ENCODE results near the gene CCDC3. TPM values are rescaled to one million over a fixed set of nuclear protein-coding genes. Genes with fewer than 3 reads are reported as not detected.

Gene CCDC3
- total RNA-seq, 2 donors from 2014 or later, result 1.4 to 2.1 TPM

DNA sequence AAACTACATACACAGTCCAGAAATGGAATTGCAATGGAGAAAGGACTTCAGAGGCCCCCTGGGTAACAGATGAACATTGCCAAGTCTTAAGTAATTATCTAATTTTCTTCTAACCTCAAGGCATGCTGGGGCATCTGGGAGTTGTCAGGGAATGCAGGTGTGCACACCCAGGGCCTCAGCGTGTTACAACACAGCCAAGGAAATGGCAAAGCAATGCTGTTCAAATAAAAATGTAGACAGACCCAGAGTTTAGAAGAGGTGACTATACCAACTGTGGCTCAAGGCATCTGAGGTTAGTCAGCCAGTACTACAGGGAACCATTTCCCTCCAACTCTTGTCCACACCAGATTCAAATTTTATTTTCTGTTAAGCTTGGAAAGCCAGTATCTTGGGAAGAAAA, 73.6 kb downstream of the CCDC3 start:
- H3K27ac ChIP-seq, result no peak overlapping the region
- H3K9ac ChIP-seq (ENCODE audit: low read depth in 2 of 2, low read length in 2 of 2), result no peak overlapping the region
- DNase-seq, result no peak
- TF ChIP-seq, protein P1, sequence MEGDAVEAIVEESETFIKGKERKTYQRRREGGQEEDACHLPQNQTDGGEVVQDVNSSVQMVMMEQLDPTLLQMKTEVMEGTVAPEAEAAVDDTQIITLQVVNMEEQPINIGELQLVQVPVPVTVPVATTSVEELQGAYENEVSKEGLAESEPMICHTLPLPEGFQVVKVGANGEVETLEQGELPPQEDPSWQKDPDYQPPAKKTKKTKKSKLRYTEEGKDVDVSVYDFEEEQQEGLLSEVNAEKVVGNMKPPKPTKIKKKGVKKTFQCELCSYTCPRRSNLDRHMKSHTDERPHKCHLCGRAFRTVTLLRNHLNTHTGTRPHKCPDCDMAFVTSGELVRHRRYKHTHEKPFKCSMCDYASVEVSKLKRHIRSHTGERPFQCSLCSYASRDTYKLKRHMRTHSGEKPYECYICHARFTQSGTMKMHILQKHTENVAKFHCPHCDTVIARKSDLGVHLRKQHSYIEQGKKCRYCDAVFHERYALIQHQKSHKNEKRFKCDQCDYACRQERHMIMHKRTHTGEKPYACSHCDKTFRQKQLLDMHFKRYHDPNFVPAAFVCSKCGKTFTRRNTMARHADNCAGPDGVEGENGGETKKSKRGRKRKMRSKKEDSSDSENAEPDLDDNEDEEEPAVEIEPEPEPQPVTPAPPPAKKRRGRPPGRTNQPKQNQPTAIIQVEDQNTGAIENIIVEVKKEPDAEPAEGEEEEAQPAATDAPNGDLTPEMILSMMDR (IDR thresholded peaks at IDR 0.05), result no peak
- H3K4me1 ChIP-seq, result no peaks in the 10 kb centered on the region
- no peak overlapping the region for H3K4me3 ChIP-seq
- H3K9me3 ChIP-seq, result no peaks in the 10 kb centered on the region
- intact Hi-C loops (cut with DNase I), result no loop called here
- no peaks in the 10 kb centered on the region for H3K27me3 ChIP-seq
- no peaks in the 10 kb centered on the region for H3K36me3 ChIP-seq

DNA sequence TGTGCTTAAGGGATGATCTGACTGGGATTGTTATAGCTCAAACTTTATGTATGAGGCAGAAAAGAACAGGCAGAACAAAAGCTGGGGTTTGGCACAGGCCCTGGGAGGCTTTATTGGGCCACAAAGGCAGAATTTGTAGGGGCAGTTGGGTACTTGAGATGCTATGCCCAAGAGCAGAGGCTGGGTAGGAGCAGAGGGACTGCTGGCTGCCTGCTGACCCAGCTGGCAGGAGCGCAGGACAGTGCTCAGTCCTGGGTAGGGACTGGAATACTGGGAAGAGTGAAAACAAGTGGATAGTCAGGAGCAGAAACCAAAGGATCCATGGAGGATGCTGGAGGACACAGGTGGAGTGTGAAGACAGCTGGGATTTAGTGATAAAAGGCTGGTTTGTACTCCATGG, 75.7 kb downstream of the CCDC3 start:
- Histone ChIP-seq H3K9me3 (no peaks in the 10 kb centered on the region), H3K27ac (no peak overlapping the region), H3K4me1 (no peaks in the 10 kb centered on the region), H3K36me3 (no peaks in the 10 kb centered on the region), H3K27me3 (no peaks in the 10 kb centered on the region), H3K9ac (ENCODE audit: low read depth in 2 of 2, low read length in 2 of 2) (no peak overlapping the region), H3K4me3 (no peak overlapping the region)
- intact Hi-C loops (cut with DNase I), result no loop called here
- TF ChIP-seq, protein P1 (IDR thresholded peaks at IDR 0.05), result no peak
- no peak for DNase-seq

DNA sequence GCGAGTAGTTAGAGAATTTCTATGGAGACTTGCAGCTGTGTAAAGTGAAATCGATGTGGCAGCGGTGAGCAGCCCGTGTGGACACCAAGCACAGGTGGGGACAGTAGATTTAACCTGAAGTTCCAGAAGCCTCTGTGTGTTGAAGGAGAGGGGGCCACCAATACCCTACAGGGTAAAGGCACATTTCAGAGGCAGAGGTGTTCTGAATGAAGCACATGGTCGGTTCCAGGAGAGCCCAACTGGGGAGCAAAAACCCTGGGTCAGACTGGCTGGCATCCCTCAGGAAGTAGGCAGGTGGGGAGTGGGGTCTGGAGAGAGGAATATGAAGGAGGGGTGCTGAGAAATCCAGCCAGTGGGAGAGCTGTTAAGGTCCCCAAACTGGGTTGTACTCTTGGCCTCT, 76.6 kb downstream of the CCDC3 start:
- Histone ChIP-seq H3K4me1 (no peaks in the 10 kb centered on the region), H3K27me3 (no peaks in the 10 kb centered on the region), H3K4me3 (no peak overlapping the region), H3K27ac (no peak overlapping the region), H3K9ac (ENCODE audit: low read depth in 2 of 2, low read length in 2 of 2) (no peak overlapping the region), H3K9me3 (no peaks in the 10 kb centered on the region), H3K36me3 (no peaks in the 10 kb centered on the region)
- intact Hi-C loops (cut with DNase I), result no loop called here
- no peak for DNase-seq
- TF ChIP-seq, protein P1 (IDR thresholded peaks at IDR 0.05), result no peak

DNA sequence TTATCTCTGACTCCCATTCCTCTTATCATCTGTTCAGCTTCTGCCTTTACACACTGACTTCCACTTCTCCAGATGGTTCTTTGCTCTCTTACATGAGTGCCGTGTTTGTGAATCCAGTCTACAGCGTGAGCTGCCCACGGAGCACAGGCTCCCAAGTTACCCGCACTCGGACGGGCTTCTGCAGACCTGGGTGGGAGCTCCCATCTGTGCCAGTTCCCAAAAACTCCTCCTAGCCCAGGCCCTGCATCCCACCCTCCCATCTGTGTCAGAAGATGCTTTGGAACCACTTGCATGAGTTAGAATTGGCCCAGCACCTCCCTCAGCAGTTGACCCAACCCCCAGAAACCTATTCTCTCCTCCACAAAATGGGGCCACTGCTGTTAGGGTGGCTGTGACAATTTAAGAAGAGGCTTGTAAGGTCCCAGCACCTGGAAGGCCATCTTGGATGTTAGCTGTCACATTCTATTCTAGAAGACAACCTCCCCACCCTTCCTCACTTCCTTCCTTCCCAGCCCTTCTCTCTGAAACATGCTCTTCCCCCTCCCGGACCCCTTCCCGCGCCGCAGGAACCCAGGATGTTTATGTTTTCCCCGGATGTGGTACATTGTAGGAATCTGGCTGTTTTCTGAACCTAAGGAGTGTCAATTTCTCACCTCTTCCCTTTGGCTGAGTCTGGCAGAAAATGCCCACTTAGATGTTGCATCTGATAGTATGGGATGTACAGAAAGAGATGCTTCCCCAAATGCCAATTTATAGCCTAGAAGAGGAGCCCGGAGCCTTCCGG, 79.2 kb downstream of the CCDC3 start:
- no peak for DNase-seq
- H3K9ac ChIP-seq (ENCODE audit: low read depth in 2 of 2, low read length in 2 of 2), result no peak overlapping the region
- H3K4me3 ChIP-seq, result no peak overlapping the region
- no peaks in the 10 kb centered on the region for H3K4me1 ChIP-seq
- TF ChIP-seq, protein P1 (IDR thresholded peaks at IDR 0.05), result no peak
- H3K27ac ChIP-seq, result no peak overlapping the region
- intact Hi-C loops (cut with DNase I), result no loop called here
- H3K27me3 ChIP-seq, result no peaks in the 10 kb centered on the region
- H3K36me3 ChIP-seq, result no peaks in the 10 kb centered on the region
- H3K9me3 ChIP-seq, result no peaks in the 10 kb centered on the region

DNA sequence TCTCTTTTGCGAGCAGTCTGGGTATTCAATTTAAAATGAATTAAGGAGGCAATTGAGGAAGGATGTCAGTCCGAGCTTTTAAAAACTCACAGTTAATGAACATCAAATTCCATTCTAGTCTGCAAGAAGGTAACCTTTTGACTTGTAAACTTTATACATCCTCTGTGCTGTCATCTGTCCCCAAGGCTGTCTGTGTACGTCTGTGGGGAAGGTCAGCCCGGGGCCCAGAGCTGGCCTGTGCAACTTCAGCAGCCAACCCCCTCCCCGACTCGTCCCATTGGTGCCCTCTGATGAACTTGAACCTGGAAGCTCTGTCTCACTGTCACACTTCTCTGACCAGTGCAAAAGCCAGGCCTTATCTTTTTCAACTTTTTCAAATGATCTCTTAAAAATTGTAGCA, 80.3 kb downstream of the CCDC3 start:
- Histone ChIP-seq H3K4me3 (no peak overlapping the region), H3K27me3 (no peaks in the 10 kb centered on the region), H3K36me3 (no peaks in the 10 kb centered on the region), H3K27ac (no peak overlapping the region), H3K9me3 (no peaks in the 10 kb centered on the region), H3K4me1 (no peaks in the 10 kb centered on the region), H3K9ac (ENCODE audit: low read depth in 2 of 2, low read length in 2 of 2) (no peak overlapping the region)
- DNase-seq, result no peak
- TF ChIP-seq, protein P1 (IDR thresholded peaks at IDR 0.05), result no peak
- intact Hi-C loops (cut with DNase I), result no loop called here

Data from colonic mucosa (tissue), 4 donors.